ENCODE results near the gene GRB10.
"Not testable (repeated sequence)": the region's sequence is repeated elsewhere in the genome, so short reads cannot be mapped to it uniquely, and the experiment has no call there.

GRB10 gene

GRCh38 chr7:50607524-50608125, 175.1 kb downstream of the GRB10 start:
- DNase-seq (ENCODE audit: low read depth), result no peak

GRCh38 chr7:50605059-50605458, 177.6 kb downstream of the GRB10 start:
- DNase-seq (ENCODE audit: low read depth), result no peak

GRCh38 chr7:50603287-50603686, 179.4 kb downstream of the GRB10 start:
- no peak for DNase-seq (ENCODE audit: low read depth)

DNA sequence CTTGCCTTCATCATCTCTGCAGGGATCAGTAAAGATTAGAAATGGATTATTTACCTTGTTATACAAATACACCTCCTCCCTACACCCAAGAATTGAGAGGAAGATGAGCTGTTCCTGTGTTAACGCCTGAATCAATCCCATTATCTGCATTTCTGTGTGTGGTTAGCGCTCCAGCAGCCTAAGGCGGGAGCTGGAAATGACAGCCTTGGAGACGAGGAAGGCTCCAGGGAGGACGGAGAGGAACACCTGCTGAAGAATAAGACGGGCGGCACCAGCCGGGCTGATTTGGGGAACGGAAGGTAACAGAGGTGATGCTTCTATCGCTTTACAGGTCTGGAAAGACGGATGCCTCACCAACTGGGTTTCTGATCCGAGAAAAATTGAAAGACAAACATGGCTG, 183.3 kb downstream of the GRB10 start:
- DNase-seq (ENCODE audit: low read depth), result no peak

- no peak for DNase-seq (ENCODE audit: low read depth)
Observed at GRCh38 chr7:50598460-50599343, 184.0 kb downstream of the GRB10 start.

GRCh38 chr7:50596484-50596883, 186.2 kb downstream of the GRB10 start:
- no peak for DNase-seq (ENCODE audit: low read depth)

GRCh38 chr7:50595491-50596102, 187.1 kb downstream of the GRB10 start:
- DNase-seq (ENCODE audit: low read depth), result no peak

DNA sequence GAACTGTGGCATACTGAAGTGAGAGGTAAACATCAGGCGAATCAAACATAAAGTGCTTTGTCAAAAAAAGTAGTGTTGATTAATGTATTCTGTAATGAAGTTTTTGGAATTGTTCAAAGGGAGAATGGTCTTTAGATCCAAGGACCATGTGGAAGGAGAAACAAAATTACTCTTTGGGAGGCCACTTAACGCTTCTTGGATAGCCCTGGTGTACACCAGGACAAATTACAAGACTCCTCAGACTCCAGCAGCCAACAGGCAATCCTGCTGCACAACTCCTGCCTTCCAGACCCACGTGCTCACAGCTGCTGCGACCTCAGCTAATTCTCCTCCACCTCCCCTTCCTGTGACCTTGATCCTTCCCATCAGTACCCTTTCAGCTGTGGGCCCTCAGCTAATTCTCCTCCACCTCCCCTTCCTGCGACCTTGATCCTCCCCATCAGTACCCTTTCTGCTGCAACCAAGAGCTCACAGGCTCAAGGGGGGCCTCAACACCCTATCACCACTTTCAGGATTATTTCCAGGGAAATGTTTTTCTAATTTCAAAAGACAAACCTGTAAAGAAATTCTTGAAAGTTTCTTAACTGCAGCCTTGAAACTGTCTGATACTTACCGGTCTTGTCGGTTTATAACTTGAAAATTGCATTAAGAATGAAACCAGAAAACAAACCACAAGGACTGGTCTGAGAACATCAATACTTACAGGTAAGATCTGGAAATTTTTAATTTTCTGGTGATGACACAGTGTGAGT, 187.8 kb downstream of the GRB10 start:
- DNase-seq (ENCODE audit: low read depth), result no peak

- DNase-seq (ENCODE audit: low read depth), result no peak
Observed at GRCh38 chr7:50594136-50594535, 188.6 kb downstream of the GRB10 start.

GRCh38 chr7:50592940-50593339, 189.8 kb downstream of the GRB10 start:
- no peak for DNase-seq (ENCODE audit: low read depth)

- DNase-seq (ENCODE audit: low read depth), result no peak
Observed at GRCh38 chr7:50591480-50592438, 190.9 kb downstream of the GRB10 start.

DNA sequence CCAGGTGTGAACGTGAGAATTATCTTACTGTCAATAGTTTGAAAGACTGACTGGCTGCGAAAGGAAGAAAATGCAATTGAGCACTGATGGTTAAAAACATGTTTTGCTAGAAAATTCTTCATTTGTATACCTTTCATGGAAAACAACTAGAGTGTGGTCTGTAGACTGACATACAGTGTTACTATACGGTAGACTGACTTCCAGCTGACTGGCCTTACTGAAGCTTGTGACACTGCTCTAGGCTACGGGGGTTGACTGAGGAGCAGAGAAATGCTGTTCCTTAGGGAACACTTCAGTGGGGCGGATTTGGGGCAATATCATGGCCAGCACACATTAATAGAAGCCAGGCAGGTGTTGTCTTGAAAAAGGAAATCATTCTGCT, 191.6 kb downstream of the GRB10 start:
- DNase-seq (ENCODE audit: low read depth), result no peak

DNA sequence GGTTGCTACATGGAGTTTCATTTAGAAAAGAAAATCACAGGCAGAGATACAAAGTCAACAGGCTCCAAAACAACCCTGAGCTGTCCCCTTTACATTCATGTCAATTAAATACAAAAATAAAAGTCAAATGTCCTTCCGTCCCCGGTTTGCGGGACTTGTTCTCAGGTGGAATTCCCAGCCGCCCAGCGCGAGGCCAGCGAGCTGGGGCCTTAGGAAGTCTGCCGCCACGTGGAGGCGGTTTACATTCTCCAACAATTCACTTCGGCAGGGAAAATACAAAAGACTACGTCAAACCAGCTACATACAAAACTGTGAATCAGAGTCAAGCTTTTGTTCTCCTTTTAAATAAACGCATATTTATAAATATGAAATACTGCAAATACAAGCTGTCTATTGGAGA, 192.2 kb downstream of the GRB10 start:
- DNase-seq (ENCODE audit: low read depth), result no peak

DNA sequence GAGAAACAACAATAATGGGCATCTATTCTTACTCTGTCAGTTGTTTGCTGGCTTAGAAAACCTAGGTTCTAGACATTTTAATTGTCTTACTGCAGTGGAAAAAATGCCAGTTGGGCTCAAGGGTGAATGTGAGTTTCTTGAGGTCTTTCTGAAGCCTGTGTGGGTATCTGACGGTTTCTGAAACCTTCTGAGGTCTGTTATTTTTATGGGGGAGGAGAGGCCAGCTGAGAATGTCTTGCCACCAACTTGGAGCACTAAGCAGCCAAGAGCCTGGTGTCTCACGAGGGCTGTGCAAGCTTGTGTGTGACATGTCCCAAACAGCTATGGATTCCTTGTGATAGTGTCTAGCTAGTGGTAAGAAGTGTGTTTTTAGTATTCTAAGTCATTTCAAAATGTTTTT, 193.3 kb downstream of the GRB10 start:
- no peak for DNase-seq (ENCODE audit: low read depth)

- DNase-seq (ENCODE audit: low read depth), result no peak
Observed at GRCh38 chr7:50588937-50589336, 193.8 kb downstream of the GRB10 start.

DNA sequence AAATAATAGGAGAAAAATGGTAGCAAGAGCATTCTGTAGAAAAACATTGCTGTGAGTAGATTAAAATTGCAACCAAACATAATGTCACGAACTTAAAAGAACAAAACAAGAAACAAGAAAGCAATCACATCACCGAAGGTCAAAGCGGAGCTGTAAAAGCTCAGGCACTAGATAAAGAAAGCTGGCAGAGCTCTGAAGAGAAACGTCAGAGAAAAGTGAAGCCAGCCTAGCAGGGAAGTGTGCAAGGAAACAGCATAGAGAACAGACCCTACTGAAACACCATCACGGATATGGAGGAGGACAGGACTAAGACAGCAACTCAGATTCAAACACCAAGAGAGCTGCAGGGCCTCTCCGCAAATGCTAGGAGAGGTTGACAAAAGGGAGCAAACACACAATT, 195.0 kb downstream of the GRB10 start:
- DNase-seq (ENCODE audit: low read depth), result no peak

DNA sequence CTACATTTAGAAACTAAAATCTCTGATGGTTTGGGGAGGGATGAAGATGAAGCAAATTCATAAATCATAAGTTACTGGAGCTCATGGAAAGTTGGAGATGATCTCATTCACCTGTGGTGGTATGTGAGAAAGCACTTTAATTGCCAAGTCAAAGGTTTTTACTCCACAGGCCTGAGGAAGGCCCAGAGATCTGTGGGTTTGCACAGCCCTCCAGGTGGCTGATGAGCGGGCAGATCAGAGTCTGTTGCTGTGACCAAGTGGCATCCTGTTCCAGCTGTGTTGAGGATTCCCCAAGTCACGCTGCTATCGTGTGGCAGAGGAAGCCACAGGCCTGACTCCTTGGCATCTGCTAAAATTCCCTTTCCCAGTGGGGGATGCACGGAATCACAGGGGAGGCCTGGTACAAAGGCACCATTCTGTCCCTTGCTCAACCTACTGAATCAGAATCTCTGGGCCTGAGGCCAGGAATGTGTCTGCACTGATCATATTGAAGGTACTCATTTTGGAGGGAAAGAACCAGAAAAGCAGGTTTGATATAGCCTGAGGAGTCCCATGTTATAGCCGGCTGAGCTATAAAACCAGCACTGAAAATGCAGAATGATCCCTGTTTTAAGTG, 197.8 kb downstream of the GRB10 start:
- no peak for DNase-seq (ENCODE audit: low read depth)

GRCh38 chr7:50584386-50584785, 198.3 kb downstream of the GRB10 start:
- no peak for DNase-seq (ENCODE audit: low read depth)

DNA sequence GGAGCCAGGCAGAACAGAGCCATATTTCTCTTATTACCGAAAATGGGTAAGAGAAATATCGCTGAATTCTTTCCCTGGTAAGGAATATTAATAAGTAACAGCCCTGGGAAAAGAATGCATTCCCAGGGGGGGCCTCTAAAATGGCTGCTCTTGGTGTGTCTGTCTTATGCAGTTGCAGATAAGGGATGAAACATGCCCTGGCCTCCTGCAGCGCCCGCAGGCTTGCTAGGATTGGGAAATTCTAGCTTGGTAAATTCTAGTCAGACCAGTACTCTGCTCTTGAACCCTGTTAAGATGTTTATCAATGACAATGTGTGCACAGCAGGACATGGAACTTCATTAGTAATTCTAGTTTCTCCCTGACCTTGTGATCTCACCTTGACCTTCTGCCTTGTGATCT, 199.4 kb downstream of the GRB10 start:
- DNase-seq (ENCODE audit: low read depth), result not testable (repeated sequence)

GRCh38 chr7:50582271-50582670, 200.4 kb downstream of the GRB10 start:
- not testable (repeated sequence) for DNase-seq (ENCODE audit: low read depth)

DNA sequence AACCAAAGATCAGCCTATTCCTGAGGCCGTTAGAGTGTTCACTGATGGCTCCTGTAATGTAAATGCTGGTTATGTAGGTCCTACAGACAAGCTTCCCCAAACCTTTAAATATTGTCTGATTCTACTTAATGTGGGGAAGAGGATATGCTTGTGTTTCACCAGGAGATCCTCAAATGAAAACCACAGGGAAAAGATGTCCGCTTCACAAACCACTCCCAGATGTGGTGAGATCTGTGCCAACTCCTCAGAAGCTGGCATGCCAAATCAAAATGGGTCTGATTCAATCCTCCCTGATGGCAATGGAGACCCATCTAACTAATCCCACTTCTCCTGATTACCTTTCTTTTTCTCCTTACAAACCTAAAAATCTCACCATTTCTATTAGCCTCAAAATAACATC, 202.0 kb downstream of the GRB10 start:
- not testable (repeated sequence) for DNase-seq (ENCODE audit: low read depth)
